Smooth muscle cell (in vitro differentiated cells): ENCODE measurements around the gene PPM1D. TPM values are rescaled to one million over a fixed set of nuclear protein-coding genes. Genes with fewer than 3 reads are reported as not detected.

Experiments
- DNase-seq: peaks from one replicate; lab custom pipeline; 2025; ENCODE audit not compliant: unreplicated experiment; lab: John Stamatoyannopoulos, UW
- H2AFZ ChIP-seq: fragments of 200-600 bp; sonication (generic); 2 replicates; pipeline ENCODE4 v1.6.0; 2016; ENCODE audit warnings: antibody characterized with exemption, low read depth, mild to moderate bottlenecking
- H3F3A ChIP-seq: fragments of 200-600 bp; sonication (generic); 2 replicates; pipeline ENCODE4 v1.6.0; 2017; ENCODE audit warnings: antibody characterized with exemption, low read depth
- H3K27ac ChIP-seq: fragments of 200-600 bp; sonication (generic); 2 replicates; pipeline ENCODE4 v1.5.1; 2016; ENCODE audit warnings: low read depth, mild to moderate bottlenecking
- H3K27me3 ChIP-seq: fragments of 200-600 bp; sonication (generic); 2 replicates; pipeline ENCODE4 v1.6.1; 2016; ENCODE audit warnings: low read depth, mild to moderate bottlenecking
- H3K36me3 ChIP-seq: fragments of 200-600 bp; sonication (generic); 2 replicates; pipeline ENCODE4 v1.5.1; 2016; ENCODE audit warnings: low read depth
- H3K4me1 ChIP-seq: fragments of 200-600 bp; sonication (generic); 2 replicates; pipeline ENCODE4 v1.5.1; 2016; ENCODE audit warnings: low read depth
- H3K4me2 ChIP-seq: fragments of 200-600 bp; sonication (generic); 2 replicates; pipeline ENCODE4 v1.6.0; 2016; ENCODE audit warnings: mild to moderate bottlenecking
- H3K4me3 ChIP-seq: fragments of 200-600 bp; sonication (generic); 2 replicates; pipeline ENCODE4 v1.5.1; 2016; ENCODE audit warnings: mild to moderate bottlenecking
- H3K79me2 ChIP-seq: fragments of 200-600 bp; sonication (generic); 2 replicates; pipeline ENCODE4 v1.6.0; 2016; ENCODE audit warnings: low read depth, mild to moderate bottlenecking
- H3K9ac ChIP-seq: fragments of 200-600 bp; sonication (generic); 2 replicates; pipeline ENCODE4 v1.6.0; 2016; ENCODE audit warnings: low read depth
- H3K9me3 ChIP-seq: fragments of 200-600 bp; sonication (generic); replicated peaks from 2 replicates; pipeline ENCODE4 v1.5.1; 2016; ENCODE audit warnings: low read depth
- H4K20me1 ChIP-seq: fragments of 200-600 bp; sonication (generic); 2 replicates; pipeline ENCODE4 v1.6.0; 2016; ENCODE audit warnings: low read depth
- WGBS: methylation state at CpG from one replicate; pipeline ENCODE4 v1.1.7; 2016; ENCODE audit warnings: low lambda C conversion rate; 5-methylcytosine and 5-hydroxymethylcytosine counted together
- polyA plus RNA-seq: library from polyadenylated mRNA; unstranded; fragments of >200 nt; fragmentation: Nextera tagmentation; extraction: Ambion mirVana; gene quantifications from 2 replicates; pipeline ENCODE4 v1.2.1, GENCODE V29; 2016
- total RNA-seq: library from RNA; depleted of rRNA; stranded (reverse); fragments of >200 nt; gene quantifications from 2 replicates; pipeline ENCODE4 v1.2.3, GENCODE V29; 2014
- TF ChIP-seq, protein P1 (sequence below): fragments of 200-600 bp; sonication (generic); IDR thresholded peaks from 2 replicates; pipeline ENCODE4 v1.5.1; 2017; ENCODE audit warnings: borderline replicate concordance, mild to moderate bottlenecking, antibody characterized with exemption; ENCODE audit not compliant: insufficient read depth, poor library complexity, severe bottlenecking

Gene PPM1D
- total and polyA plus RNA-seq, 2 experiments from 2014 or later = 10.0 to 12.9 TPM

DNA sequence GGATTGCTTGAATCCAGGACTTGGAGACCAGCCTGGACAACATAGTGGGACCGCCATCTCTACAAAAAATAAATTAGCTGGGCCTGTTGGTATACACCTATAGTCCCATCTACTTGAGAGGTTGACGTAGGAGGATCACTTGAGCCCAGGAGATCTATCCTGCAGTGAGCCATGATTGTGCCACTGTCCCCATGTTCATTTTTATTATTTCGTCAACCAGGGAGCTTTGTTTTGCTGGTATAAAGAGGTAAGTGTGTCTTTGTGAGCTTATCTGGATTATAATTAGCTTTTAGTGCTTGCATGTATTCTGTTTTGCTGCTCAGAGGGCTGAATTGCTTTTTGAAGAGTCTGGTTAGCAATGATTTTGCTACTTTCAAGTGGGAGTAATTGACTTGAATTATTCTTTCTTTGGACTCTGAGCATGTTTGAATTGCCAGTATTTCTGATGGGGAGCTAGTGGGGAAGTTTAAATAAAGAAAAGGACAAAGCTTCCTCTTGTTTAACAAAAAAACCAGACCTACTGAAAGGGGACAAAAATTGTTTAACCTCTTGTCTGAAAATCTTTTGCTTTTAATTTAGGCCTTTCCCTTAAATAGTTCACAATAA is 46.0 kb downstream of the PPM1D start:
- Histone ChIP-seq H3K4me2 (no peak overlapping the region), H2AFZ (no peak overlapping the region), H3K9ac (no peak overlapping the region), H3K9me3 (no peaks in the 10 kb centered on the region), H3K36me3 (peaks cover 4% of the 10 kb centered on the region), H3F3A (no peaks in the 10 kb centered on the region), H3K79me2 (peaks cover 21% of the 10 kb centered on the region), H3K4me1 (no peaks in the 10 kb centered on the region), H3K27me3 (no peaks in the 10 kb centered on the region), H3K27ac (no peak overlapping the region), H4K20me1 (peaks cover 61% of the 10 kb centered on the region), H3K4me3 (no peak overlapping the region)
- TF ChIP-seq, protein P1, sequence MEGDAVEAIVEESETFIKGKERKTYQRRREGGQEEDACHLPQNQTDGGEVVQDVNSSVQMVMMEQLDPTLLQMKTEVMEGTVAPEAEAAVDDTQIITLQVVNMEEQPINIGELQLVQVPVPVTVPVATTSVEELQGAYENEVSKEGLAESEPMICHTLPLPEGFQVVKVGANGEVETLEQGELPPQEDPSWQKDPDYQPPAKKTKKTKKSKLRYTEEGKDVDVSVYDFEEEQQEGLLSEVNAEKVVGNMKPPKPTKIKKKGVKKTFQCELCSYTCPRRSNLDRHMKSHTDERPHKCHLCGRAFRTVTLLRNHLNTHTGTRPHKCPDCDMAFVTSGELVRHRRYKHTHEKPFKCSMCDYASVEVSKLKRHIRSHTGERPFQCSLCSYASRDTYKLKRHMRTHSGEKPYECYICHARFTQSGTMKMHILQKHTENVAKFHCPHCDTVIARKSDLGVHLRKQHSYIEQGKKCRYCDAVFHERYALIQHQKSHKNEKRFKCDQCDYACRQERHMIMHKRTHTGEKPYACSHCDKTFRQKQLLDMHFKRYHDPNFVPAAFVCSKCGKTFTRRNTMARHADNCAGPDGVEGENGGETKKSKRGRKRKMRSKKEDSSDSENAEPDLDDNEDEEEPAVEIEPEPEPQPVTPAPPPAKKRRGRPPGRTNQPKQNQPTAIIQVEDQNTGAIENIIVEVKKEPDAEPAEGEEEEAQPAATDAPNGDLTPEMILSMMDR = no peak
- DNase-seq = no peak
- WGBS = 96% methylated on average over 3 of the region's 3 CpGs

- Histone ChIP-seq H2AFZ (no peak overlapping the region), H3K27me3 (no peaks in the 10 kb centered on the region), H3K27ac (no peak overlapping the region), H3K4me2 (no peak overlapping the region), H3K4me1 (no peaks in the 10 kb centered on the region), H3K36me3 (peaks cover 4% of the 10 kb centered on the region), H3K4me3 (no peak overlapping the region), H3K79me2 (peaks cover 18% of the 10 kb centered on the region), H4K20me1 (peaks cover 54% of the 10 kb centered on the region), H3K9me3 (no peaks in the 10 kb centered on the region), H3K9ac (no peak overlapping the region), H3F3A (no peaks in the 10 kb centered on the region)
- WGBS = 94% methylated on average over 3 of the region's 3 CpGs
- no peak for DNase-seq
- TF ChIP-seq, protein P1 = no peak
Measured at GRCh38 chr17:60646701-60647100, 46.7 kb downstream of the PPM1D start.

DNA sequence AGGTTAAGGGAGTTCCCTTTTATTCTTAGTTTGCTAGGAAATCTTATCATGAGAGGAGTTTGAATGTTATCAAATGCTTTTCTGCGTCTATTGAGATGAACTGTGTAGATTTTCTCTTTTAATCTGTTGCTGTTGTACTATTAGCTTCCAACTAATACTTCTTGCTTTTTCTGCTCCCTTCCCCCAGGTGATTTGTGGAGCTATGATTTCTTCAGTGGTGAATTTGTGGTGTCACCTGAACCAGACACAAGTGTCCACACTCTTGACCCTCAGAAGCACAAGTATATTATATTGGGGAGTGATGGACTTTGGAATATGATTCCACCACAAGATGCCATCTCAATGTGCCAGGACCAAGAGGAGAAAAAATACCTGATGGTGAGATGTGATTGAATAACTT is 47.7 kb downstream of the PPM1D start:
- H2AFZ ChIP-seq = no peak overlapping the region
- no peak overlapping the region for H3K27ac ChIP-seq
- H4K20me1 ChIP-seq = peaks cover 51% of the 10 kb centered on the region
- TF ChIP-seq, protein P1 = no peak
- no peaks in the 10 kb centered on the region for H3K9me3 ChIP-seq
- peaks cover 4% of the 10 kb centered on the region for H3K36me3 ChIP-seq
- H3K4me2 ChIP-seq = no peak overlapping the region
- H3K4me1 ChIP-seq = no peaks in the 10 kb centered on the region
- no peaks in the 10 kb centered on the region for H3F3A ChIP-seq
- peaks cover 17% of the 10 kb centered on the region for H3K79me2 ChIP-seq
- H3K27me3 ChIP-seq = no peaks in the 10 kb centered on the region
- 95% methylated on average over 1 of the region's 1 CpG for WGBS
- H3K9ac ChIP-seq = no peak overlapping the region
- no peak overlapping the region for H3K4me3 ChIP-seq
- DNase-seq = no peak

GRCh38 chr17:60652454-60653247 is 52.7 kb downstream of the PPM1D start:
- Histone ChIP-seq H3K27me3 (no peaks in the 10 kb centered on the region), H3K27ac (no peak overlapping the region), H3F3A (no peaks in the 10 kb centered on the region), H3K79me2 (peaks cover 15% of the 10 kb centered on the region), H2AFZ (no peak overlapping the region), H3K36me3 (peaks cover 3% of the 10 kb centered on the region), H3K4me1 (no peaks in the 10 kb centered on the region), H3K9me3 (no peaks in the 10 kb centered on the region), H3K4me3 (no peak overlapping the region), H3K4me2 (no peak overlapping the region), H4K20me1 (peaks cover 44% of the 10 kb centered on the region), H3K9ac (no peak overlapping the region)
- TF ChIP-seq, protein P1 = no peak
- no peak for DNase-seq
- 97% methylated on average over 2 of the region's 2 CpGs for WGBS
